LNCAP (cell line): ENCODE data around the gene KRT2.
A peak's percentile ranks its signal among the peaks of the same experiment; 100 is the strongest.

Source experiments
- TF ChIP-seq, protein P1 (sequence below): fragments of 450-650 bp; IDR thresholded peaks from 2 replicates; pipeline ENCODE4 v1.5.1; 2017; ENCODE audit warnings: mild to moderate bottlenecking

The KRT2 gene

DNA sequence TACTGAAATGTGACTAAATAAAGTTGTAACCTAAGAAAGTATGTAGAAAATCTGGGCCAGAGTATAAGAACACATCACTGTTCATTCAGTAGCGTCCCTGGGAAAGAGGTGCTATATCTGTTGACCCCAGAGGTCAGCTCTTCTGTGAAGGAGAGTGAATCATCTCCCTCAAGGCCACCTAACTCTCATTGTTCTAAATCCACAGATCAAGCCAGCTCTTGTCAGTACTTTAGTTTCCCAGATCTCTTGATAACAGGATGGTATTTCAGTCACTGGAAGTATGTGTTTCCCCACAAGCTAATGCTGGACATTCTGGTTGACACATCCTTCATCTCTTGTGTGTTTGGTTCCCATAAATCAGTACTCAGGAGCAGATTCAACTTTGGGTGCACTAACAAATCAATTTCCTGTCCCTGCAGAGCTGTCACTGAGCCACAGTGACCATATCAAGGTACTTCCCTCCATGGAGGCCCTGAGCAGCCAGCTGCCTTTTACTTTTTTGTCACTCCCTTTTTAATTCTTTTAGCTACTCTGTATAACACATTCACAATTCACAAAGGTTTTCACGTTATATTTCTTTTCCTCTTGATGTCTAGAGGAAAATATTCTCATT is 20.4 kb upstream of the KRT2 start:
- TF ChIP-seq, protein P1, sequence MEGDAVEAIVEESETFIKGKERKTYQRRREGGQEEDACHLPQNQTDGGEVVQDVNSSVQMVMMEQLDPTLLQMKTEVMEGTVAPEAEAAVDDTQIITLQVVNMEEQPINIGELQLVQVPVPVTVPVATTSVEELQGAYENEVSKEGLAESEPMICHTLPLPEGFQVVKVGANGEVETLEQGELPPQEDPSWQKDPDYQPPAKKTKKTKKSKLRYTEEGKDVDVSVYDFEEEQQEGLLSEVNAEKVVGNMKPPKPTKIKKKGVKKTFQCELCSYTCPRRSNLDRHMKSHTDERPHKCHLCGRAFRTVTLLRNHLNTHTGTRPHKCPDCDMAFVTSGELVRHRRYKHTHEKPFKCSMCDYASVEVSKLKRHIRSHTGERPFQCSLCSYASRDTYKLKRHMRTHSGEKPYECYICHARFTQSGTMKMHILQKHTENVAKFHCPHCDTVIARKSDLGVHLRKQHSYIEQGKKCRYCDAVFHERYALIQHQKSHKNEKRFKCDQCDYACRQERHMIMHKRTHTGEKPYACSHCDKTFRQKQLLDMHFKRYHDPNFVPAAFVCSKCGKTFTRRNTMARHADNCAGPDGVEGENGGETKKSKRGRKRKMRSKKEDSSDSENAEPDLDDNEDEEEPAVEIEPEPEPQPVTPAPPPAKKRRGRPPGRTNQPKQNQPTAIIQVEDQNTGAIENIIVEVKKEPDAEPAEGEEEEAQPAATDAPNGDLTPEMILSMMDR, result no peak

DNA sequence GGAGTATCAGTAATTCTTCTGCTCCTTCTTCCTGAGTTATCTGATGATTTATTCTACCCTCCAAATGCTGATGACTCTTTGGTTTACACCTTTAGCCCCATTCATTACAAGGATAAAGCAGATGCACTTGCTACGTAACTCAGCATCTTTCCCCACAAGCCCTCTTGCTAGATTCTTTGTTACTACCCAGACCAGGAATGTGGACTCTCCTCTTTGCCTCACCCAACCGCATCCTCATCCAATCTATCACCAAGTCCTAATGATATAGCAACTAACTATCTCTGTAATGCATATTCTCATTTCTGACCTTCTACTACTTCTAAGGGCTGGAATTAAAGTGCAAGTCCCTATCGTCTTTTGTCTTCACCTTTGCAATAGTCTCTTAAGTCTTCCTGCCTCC is 18.9 kb upstream of the KRT2 start:
- TF ChIP-seq, protein P1, result no peak

DNA sequence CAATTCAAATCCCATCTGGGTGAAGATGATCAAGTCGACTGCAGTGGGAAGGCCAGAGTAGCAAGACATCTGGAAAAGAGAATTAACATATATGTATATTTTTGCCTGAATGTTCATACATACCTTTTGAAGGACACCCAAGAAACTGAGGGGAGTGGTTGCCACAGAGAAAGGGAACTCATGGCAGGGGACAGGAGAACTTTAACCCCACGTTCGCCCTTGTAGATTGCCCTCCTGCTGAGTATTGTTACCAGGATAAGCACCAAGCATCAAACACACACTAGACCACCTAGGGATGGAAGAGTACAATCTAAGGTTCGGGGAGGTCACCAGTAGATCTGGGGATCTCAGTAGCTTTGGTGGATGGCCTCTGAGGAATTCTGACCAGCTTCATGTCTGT is 18.5 kb upstream of the KRT2 start:
- TF ChIP-seq, protein P1, result no peak

DNA sequence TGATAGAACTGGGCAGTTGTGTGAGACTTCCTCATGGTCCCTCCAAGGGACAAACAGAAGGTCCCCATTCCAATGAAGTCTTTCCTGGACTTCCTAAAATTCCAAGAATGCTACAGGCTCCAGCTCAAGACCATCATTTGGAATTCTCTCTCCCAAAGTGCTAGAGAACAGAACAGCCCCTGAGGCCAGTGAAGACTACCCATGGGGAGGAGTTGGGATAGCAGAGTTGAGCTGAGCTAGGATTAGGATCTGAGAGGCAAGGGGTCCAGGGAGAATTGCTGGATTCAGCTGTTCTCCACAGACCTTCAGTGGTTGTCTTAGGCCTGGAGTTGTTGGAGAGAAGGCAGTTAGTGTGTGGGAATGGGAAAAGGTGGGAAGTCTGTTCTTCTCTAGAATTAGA is 17.4 kb upstream of the KRT2 start:
- TF ChIP-seq, protein P1, result no peak

DNA sequence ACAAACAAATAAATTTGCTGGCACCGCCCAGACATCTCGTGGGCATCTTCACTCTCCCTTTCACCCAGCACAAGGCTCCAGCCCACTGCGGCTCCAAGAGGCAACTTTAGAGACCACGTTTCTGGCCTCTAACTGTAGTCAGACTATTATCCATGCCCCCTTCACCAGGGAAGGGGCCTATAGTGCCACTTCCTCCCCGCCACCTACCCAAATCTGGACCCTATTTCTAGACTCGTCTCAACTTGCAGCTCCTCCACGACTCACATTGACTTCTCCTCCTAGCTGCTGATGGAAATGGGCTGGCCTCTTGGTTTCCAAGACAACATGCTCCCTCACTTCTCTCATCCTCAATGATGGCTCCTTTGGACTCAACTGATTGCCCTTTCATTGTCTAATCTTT is 15.9 kb upstream of the KRT2 start:
- TF ChIP-seq, protein P1, result no peak

DNA sequence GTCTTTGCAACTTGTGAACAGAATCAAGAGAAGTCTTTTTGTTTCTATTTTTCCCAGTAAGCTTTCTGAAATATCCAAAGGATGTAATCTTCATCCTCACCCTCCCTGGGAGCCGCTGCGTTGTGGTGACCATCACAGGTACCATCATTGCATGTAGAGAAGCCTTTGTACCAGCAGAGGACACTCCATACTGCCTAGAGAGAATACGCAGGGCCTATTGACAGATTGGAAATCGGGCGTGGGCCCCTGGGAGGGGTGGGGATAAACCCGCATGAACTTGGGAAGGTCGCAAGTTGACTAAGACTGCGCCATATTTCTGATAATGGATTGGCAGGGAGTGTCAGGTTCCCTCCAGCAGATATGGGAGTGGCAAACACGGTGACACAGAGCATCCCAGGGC is 15.5 kb upstream of the KRT2 start:
- TF ChIP-seq, protein P1, result peak; percentile 38

DNA sequence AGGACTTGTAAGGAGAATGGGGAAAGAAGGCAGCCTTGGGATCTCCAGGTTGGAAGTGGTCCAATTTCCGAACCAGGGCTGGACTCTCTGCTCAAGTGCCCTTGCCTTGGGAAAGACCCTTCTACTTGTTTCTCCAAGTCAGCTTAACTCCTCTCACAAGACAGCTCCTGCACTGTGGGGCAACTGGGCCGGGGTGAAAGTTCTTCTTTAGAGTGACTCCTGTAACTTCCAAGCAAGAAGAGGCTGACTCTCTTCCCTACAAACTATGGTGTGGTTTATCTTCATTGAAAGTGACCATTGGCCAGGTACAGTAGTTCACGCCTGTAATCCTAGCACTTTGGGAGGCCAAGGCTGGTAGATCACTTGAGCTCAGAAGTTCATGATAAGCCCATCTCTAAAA is 14.5 kb upstream of the KRT2 start:
- TF ChIP-seq, protein P1, result no peak

DNA sequence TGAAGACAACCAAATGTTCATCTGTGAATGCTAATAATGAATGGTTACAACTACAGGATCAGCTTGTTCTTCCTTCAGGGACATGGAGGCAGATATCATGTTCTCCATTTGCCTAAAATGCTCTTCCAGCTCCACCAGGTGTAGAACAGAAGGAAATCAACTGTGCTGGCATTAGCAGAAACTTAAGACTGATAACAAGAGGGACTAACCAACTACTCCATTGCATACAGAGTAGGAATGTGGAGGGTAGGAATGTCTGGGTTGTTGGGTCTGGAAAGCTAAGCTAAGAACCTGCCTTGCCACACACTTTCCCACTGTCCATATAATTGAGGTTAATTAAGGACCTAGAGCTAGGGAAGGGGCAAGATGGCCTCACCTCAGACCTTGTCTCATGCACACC is 11.4 kb upstream of the KRT2 start:
- TF ChIP-seq, protein P1, result no peak
